Spleen (tissue), 7 donors: Measurements from ENCODE around the gene ZNG1B.
"Not testable (repeated sequence)": the region's sequence is repeated elsewhere in the genome, so short reads cannot be mapped to it uniquely, and the experiment has no call there.

Source experiments
- CTCF ChIP-seq, 11 experiments: fragments of 200-600 bp in 7 of 11; fragments of 450-650 bp in 4 of 11; sonication (generic) in 4 of 11; IDR thresholded peaks in 8 of 11; conservative IDR thresholded peaks in 3 of 11; 1 replicate in 7 of 11; 2 replicates in 4 of 11; pipeline versions ENCODE4 v1.4.0 to v1.8.0; 2016 to 2021; ENCODE audit warnings: antibody characterized with exemption in 11 of 11, inconsistent platforms in 4 of 11, mild to moderate bottlenecking in 1 of 11
- POLR2A ChIP-seq, 3 donors: fragments of 450-650 bp; IDR thresholded peaks; one replicate each; pipeline ENCODE4 v1.5.1; 2017; ENCODE audit warnings: antibody characterized with exemption in 3 of 3, mild to moderate bottlenecking in 1 of 3
- donor health status: DM: no; HTN: no; CAD: no; lungs with moderate emphysema.
- donor health status: DM: no; HTN: no; CAD: no.
- donor health status: DM: no; HTN: no; CAD: no.

DNA sequence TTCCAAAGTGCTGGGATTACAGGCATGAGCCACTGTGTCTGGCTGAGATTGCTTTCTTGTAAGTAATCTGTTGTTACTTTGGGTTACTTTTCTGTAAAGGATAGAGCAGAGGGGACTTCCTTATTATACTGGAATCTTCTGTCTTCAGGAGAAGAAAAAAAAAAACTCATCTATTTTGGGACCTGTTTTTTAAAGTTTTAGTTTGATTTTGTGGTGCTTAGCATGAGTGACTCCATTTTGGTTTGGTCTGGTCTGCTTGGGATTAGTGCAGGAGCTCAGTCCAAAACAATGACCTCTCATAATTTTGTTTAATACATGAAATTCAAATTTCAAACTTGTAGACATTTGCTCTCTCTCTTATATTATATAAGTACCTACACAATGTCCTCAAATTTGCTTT lies 4.0 kb upstream of the ZNG1B start:
- not testable (repeated sequence) for TF ChIP-seq POLR2A (IDR thresholded peaks at IDR 0.05); CTCF (IDR thresholded peaks at IDR 0.05 in 8 of 11, conservative IDR thresholded peaks at IDR 0.05 in 3 of 11)
